H9 (cell line): ENCODE results near the gene ANGEL1. TPM values are rescaled to one million over a fixed set of nuclear protein-coding genes. Genes with fewer than 3 reads are reported as not detected.
A peak's percentile ranks its signal among the peaks of the same experiment; 100 is the strongest.

Source experiments
- DNase-seq: peaks from one replicate; pipeline ENCODE4 v3.0.0-alpha.2; 2017
- H2AFZ ChIP-seq: one replicate; pipeline ENCODE4 v1.6.1; 2013; ENCODE audit warnings: mild to moderate bottlenecking, low read length, control low read depth, moderate library complexity
- H2AK5ac ChIP-seq: 2 replicates; pipeline ENCODE4 v1.6.1; 2013; ENCODE audit warnings: low read length, control low read depth, mixed read lengths; ENCODE audit not compliant: insufficient read length
- H2BK120ac ChIP-seq: one replicate; pipeline ENCODE4 v1.6.1; 2013; ENCODE audit warnings: low read depth, mild to moderate bottlenecking, low read length, control low read depth, inconsistent platforms; ENCODE audit not compliant: poor library complexity, severe bottlenecking
- H2BK12ac ChIP-seq: 2 replicates; pipeline ENCODE4 v1.6.1; 2013; ENCODE audit warnings: low read length, control low read depth, mixed read lengths, low read depth; ENCODE audit not compliant: insufficient read length
- H2BK15ac ChIP-seq: 2 replicates; pipeline ENCODE4 v1.6.1; 2013; ENCODE audit warnings: low read depth, low read length, control low read depth
- H2BK20ac ChIP-seq: one replicate; pipeline ENCODE4 v1.6.1; 2013; ENCODE audit warnings: low read depth, mild to moderate bottlenecking, low read length, control low read depth, inconsistent platforms; ENCODE audit not compliant: poor library complexity, severe bottlenecking
- H2BK5ac ChIP-seq: 2 replicates; pipeline ENCODE4 v1.6.1; 2013; ENCODE audit warnings: low read length, control low read depth, mixed read lengths; ENCODE audit not compliant: insufficient read length
- H3K14ac ChIP-seq: 2 replicates; pipeline ENCODE4 v1.6.1; 2013; ENCODE audit warnings: low read length, control low read depth; ENCODE audit not compliant: insufficient read depth
- H3K18ac ChIP-seq: 2 replicates; pipeline ENCODE4 v1.6.1; 2013; ENCODE audit warnings: low read depth, mild to moderate bottlenecking, mixed read lengths, low read length, control low read depth; ENCODE audit not compliant: insufficient read length
- H3K23ac ChIP-seq: 2 replicates; pipeline ENCODE4 v1.6.1; 2013; ENCODE audit warnings: low read length, control low read depth, mixed read lengths, low read depth; ENCODE audit not compliant: insufficient read length
- H3K23me2 ChIP-seq: 2 replicates; pipeline ENCODE4 v1.6.1; 2013; ENCODE audit warnings: low read depth, mild to moderate bottlenecking, mixed read lengths, low read length, control low read depth; ENCODE audit not compliant: insufficient read length, poor library complexity, severe bottlenecking
- H3K27ac ChIP-seq: 2 replicates; pipeline ENCODE4 v1.5.1; 2013; ENCODE audit warnings: low read length, control low read depth, mixed read lengths, low read depth; ENCODE audit not compliant: insufficient read length
- H3K27me3 ChIP-seq: 2 replicates; pipeline ENCODE4 v1.6.1; 2013; ENCODE audit warnings: low read length, control low read depth, inconsistent platforms; ENCODE audit not compliant: insufficient read depth
- H3K4ac ChIP-seq: 2 replicates; pipeline ENCODE4 v1.6.1; 2013; ENCODE audit warnings: low read depth, mild to moderate bottlenecking, control low read depth, inconsistent platforms, low read length, moderate library complexity
- H3K4me1 ChIP-seq: 2 replicates; pipeline ENCODE4 v1.6.1; 2013; ENCODE audit warnings: low read length, control low read depth, inconsistent platforms; ENCODE audit not compliant: insufficient read depth
- H3K4me2 ChIP-seq: 2 replicates; pipeline ENCODE4 v1.6.1; 2013; ENCODE audit warnings: low read length, control low read depth, mixed read lengths; ENCODE audit not compliant: insufficient read length, insufficient read depth
- H3K56ac ChIP-seq: 2 replicates; pipeline ENCODE4 v1.6.1; 2013; ENCODE audit warnings: low read depth, mild to moderate bottlenecking, mixed read lengths, low read length, control low read depth; ENCODE audit not compliant: insufficient read length
- H3K79me1 ChIP-seq: 2 replicates; pipeline ENCODE4 v1.6.1; 2013; ENCODE audit warnings: low read depth, mild to moderate bottlenecking, moderate library complexity, low read length, control low read depth, inconsistent platforms; ENCODE audit not compliant: insufficient read depth, poor library complexity, severe bottlenecking
- H3K79me2 ChIP-seq: 2 replicates; pipeline ENCODE4 v1.6.1; 2013; ENCODE audit warnings: low read length, control low read depth, inconsistent platforms; ENCODE audit not compliant: insufficient read depth
- H3K9ac ChIP-seq: 2 replicates; pipeline ENCODE4 v1.6.1; 2013; ENCODE audit warnings: low read length, control low read depth, mixed read lengths; ENCODE audit not compliant: insufficient read length; ENCODE audit errors: extremely low read depth
- H3K9me3 ChIP-seq: one replicate; pipeline ENCODE4 v1.6.1; 2013; ENCODE audit warnings: low read depth, low read length, inconsistent platforms; ENCODE audit not compliant: control insufficient read depth
- H3T11ph ChIP-seq: one replicate; pipeline ENCODE4 v1.6.1; 2013; ENCODE audit warnings: mild to moderate bottlenecking, low read length, control low read depth, inconsistent platforms
- H4K20me1 ChIP-seq: one replicate; pipeline ENCODE4 v1.6.1; 2013; ENCODE audit not compliant: control insufficient read depth, insufficient read length, insufficient read depth
- H4K5ac ChIP-seq: 2 replicates; pipeline ENCODE4 v1.6.1; 2013; ENCODE audit warnings: low read depth, mild to moderate bottlenecking, mixed read lengths, low read length, control low read depth; ENCODE audit not compliant: insufficient read length
- H4K8ac ChIP-seq: replicated peaks from 2 replicates; pipeline ENCODE4 v1.6.1; 2013; ENCODE audit warnings: low read length, control low read depth, mixed read lengths, low read depth; ENCODE audit not compliant: insufficient read length
- H4K91ac ChIP-seq: 2 replicates; pipeline ENCODE4 v1.6.1; 2013; ENCODE audit warnings: low read depth, mild to moderate bottlenecking, moderate library complexity, mixed read lengths, low read length, control low read depth; ENCODE audit not compliant: insufficient read length
- H3K27ac Mint-ChIP-seq, 3 experiments: 2 replicates in 2 of 3; 3 replicates in 1 of 3; pipeline ENCODE4 v1.8.0; 2020 to 2021; ENCODE audit warnings: mixed read lengths in 3 of 3, mild to moderate bottlenecking in 1 of 3, moderate library complexity in 1 of 3
- H3K27me3 Mint-ChIP-seq: 2 replicates; pipeline ENCODE4 v1.8.0; 2021; ENCODE audit warnings: low read depth, mild to moderate bottlenecking, moderate library complexity, mixed read lengths
- H3K36me3 Mint-ChIP-seq, 3 experiments: 2 replicates in 2 of 3; 3 replicates in 1 of 3; pipeline ENCODE4 v1.8.0; 2020 to 2021; ENCODE audit warnings: low read depth in 3 of 3, mixed read lengths in 3 of 3; ENCODE audit not compliant: insufficient read depth in 1 of 3
- H3K4me1 Mint-ChIP-seq, 2 experiments: 2 replicates each; pipeline ENCODE4 v1.8.0; 2020; ENCODE audit warnings: mixed read lengths in 2 of 2
- H3K4me3 Mint-ChIP-seq, 2 experiments: 2 replicates in 1 of 2; 3 replicates in 1 of 2; pipeline ENCODE4 v1.8.0; 2020 to 2021; ENCODE audit warnings: mild to moderate bottlenecking in 2 of 2, mixed read lengths in 2 of 2, moderate library complexity in 1 of 2
- H3K9me3 Mint-ChIP-seq, 2 experiments: 2 replicates in 1 of 2; 3 replicates in 1 of 2; pipeline ENCODE4 v1.8.0; 2020; ENCODE audit warnings: mild to moderate bottlenecking in 2 of 2, mixed read lengths in 2 of 2, moderate library complexity in 1 of 2
- CTCF ChIP-seq: fragments of 200-600 bp; sonication (generic); conservative IDR thresholded peaks from 3 replicates; pipeline ENCODE4 v1.8.0; 2021; ENCODE audit warnings: antibody characterized with exemption, mild to moderate bottlenecking
- WGBS: extraction: QIAGEN DNeasy Blood & Tissue Kit; methylation state at CpG from one replicate; pipeline ENCODE4 v1.1.7; 2013; ENCODE audit warnings: missing lambda C conversion rate, low lambda C conversion rate, mixed read lengths; ENCODE audit not compliant: insufficient read length; ENCODE audit errors: extremely low coverage; 5-methylcytosine and 5-hydroxymethylcytosine counted together
- total RNA-seq: library from RNA; stranded (reverse); gene quantifications from 2 replicates; pipeline ENCODE4 v1.2.1, GENCODE V29; 2021

Gene ANGEL1
- total RNA-seq, 1 experiment from 2014 or later, result 21.5 TPM

- no CpG with 5 or more reads among the region's 9 CpGs for WGBS
- H3K4me1 Mint-ChIP-seq, result peaks cover 21 to 27% of the 10 kb centered on the region in 2 experiments
- H3K4ac ChIP-seq, result no peak overlapping the region
- H4K91ac ChIP-seq, result no peak overlapping the region
- H2BK15ac ChIP-seq, result no peak overlapping the region
- no peak overlapping the region for H3K23ac ChIP-seq
- no peak overlapping the region for H3K9ac ChIP-seq
- H3K9me3 ChIP-seq, result no peaks in the 10 kb centered on the region
- H3K27me3 ChIP-seq, result no peaks in the 10 kb centered on the region
- no peak overlapping the region for H3K4me3 Mint-ChIP-seq
- H3K27ac Mint-ChIP-seq, result peak overlapping the region in 2 of 3 experiments; percentile 30 to 48; a peak in 1 of 7 replicates
- H3T11ph ChIP-seq, result no peak overlapping the region
- TF ChIP-seq CTCF, result no peak
- H3K36me3 Mint-ChIP-seq, result 0 out of 7 replicates have a peak, but pooled peaks cover 0 to 2% (median 0%) of the 10 kb centered on the region in 3 experiments
- no peak overlapping the region for H2BK5ac ChIP-seq
- H3K9me3 Mint-ChIP-seq, result peaks cover 0 to 5% of the 10 kb centered on the region in 2 experiments; a peak in 3 of 5 replicates
- H3K79me1 ChIP-seq, result no peaks in the 10 kb centered on the region
- H4K5ac ChIP-seq, result no peak overlapping the region
- H2AFZ ChIP-seq, result no peak overlapping the region
- no peak overlapping the region for H2BK120ac ChIP-seq
- H3K27me3 Mint-ChIP-seq, result peaks cover 10% of the 10 kb centered on the region
- H4K8ac ChIP-seq, result no peak overlapping the region
- no peak overlapping the region for H2AK5ac ChIP-seq
- no peak overlapping the region for H3K14ac ChIP-seq
- DNase-seq, result no peak
- no peak overlapping the region for H3K27ac ChIP-seq
- H3K18ac ChIP-seq, result no peak overlapping the region
- no peaks in the 10 kb centered on the region for H3K79me2 ChIP-seq
- H3K23me2 ChIP-seq, result no peaks in the 10 kb centered on the region
- H3K4me2 ChIP-seq, result no peak overlapping the region
- no peak overlapping the region for H2BK12ac ChIP-seq
- H3K56ac ChIP-seq, result no peak overlapping the region
- H4K20me1 ChIP-seq, result no peaks in the 10 kb centered on the region
- no peak overlapping the region for H2BK20ac ChIP-seq
- H3K4me1 ChIP-seq, result no peaks in the 10 kb centered on the region; the same call in 1 of the 2 replicates
These were observed 15.1 kb upstream of the ANGEL1 start for GRCh38 chr14:76827696-76828296.
